Body of pancreas (tissue), 4 donors: ENCODE results near the gene FASTKD1.

Experiments used
- CTCF ChIP-seq, 7 experiments: fragments of 450-650 bp in 4 of 7; fragments of 200-600 bp in 3 of 7; sonication (generic) in 3 of 7; IDR thresholded peaks; one replicate each; pipeline ENCODE4 v1.5.1; 2016 to 2019; ENCODE audit warnings: antibody characterized with exemption in 7 of 7
- POLR2A ChIP-seq, 3 donors: fragments of 450-650 bp; IDR thresholded peaks; one replicate each; pipeline ENCODE4 v1.6.1; 2016; ENCODE audit warnings: antibody characterized with exemption in 3 of 3, mild to moderate bottlenecking in 2 of 3

- TF ChIP-seq CTCF (IDR thresholded peaks at IDR 0.05): no peak
- TF ChIP-seq POLR2A (IDR thresholded peaks at IDR 0.05): no peak
Measured at GRCh38 chr2:169504651-169505050, 69.0 kb downstream of the FASTKD1 start.
